Stimulated activated CD4-positive, alpha-beta T cell treated with anti-CD3 and anti-CD28 coated beads, Interleukin-12 subunit alpha, Interleukin-12 subunit beta, amount 100 ng/mL, for 48 hours (primary cell): ENCODE data around the gene PPIP5K1.

Source experiments
- DNase-seq, 3 donors: peaks; one replicate each; pipeline ENCODE4 v3.0.0-alpha.2; 2020; ENCODE audit warnings: low read depth in 2 of 3, low spot score in 1 of 3

The PPIP5K1 gene

DNA sequence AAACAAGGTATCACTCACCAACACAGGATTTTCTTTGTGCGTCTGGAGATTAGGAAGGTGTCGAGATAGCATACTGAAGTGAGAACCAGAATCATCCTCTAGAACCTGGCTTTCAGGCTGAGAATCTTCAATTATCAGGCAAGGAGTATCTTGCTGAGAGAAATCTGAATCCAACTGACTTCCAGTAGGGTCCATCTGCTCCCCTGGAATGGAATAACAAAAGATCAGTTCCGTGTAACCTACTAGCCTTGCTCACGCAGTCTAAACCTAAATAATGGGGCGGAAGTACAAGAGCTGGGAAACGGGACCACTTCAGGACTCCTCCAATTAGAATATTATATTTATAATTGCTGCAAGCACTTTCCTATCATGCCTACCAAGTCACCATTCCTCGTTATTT lies 97.7 kb downstream of the PPIP5K1 start:
- DNase-seq, result no peak

- DNase-seq, result no peak
Observed at GRCh38 chr15:43489191-43489590, 100.8 kb downstream of the PPIP5K1 start.

DNA sequence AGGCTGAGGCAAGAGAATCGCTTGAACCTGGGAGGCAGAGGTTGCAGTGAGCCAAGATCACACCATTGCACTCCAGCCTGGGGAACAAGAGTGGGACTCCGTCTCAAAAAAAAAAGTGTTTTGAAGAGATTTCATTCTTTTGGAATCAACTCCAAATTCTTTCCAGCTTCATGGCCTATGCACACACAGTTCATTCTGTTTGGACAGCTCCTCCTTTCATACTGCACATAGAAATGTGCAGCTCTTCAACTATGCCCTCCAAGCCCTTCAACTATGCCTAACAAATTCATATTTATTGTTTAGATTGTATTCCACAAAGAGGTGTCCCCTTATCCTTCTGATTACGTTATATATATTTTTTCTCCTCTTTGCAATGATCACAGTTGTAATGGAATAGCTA lies 101.2 kb downstream of the PPIP5K1 start:
- no peak for DNase-seq

GRCh38 chr15:43487271-43487895 lies 102.6 kb downstream of the PPIP5K1 start:
- no peak for DNase-seq

DNA sequence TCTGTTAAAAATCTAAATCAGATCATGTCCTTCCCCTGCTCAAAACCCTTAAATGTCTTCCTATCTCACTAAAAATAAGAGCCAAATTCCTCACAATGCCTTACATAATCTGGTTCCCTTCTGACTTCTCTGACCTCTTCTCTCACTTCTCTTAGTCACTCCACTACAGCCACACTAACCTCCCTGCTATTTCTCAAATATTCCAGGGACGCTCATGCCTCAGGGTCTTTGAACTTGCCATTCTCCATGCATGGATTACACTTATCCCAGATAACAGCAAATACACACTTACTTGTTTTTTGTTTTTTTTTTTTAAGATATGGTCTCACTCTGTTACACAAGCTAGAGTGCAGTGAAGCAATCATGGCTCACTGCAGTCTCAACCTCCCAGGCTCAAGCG lies 105.6 kb downstream of the PPIP5K1 start:
- DNase-seq, result no peak
